GM12892 (cell line): ENCODE data around the gene GSG1L.

Source experiments
- POLR2A ChIP-seq: IDR thresholded peaks from 2 replicates; pipeline ENCODE4 v1.6.1; 2011; ENCODE audit warnings: low read depth, low read length, control low read depth
- POLR2AphosphoS5 ChIP-seq: IDR thresholded peaks from 2 replicates; pipeline ENCODE4 v1.6.1; 2011; ENCODE audit warnings: low read depth, low read length, control low read depth
- TAF1 ChIP-seq: IDR thresholded peaks from 2 replicates; pipeline ENCODE4 v1.6.1; 2011; ENCODE audit warnings: low read depth, mild to moderate bottlenecking, control low read depth, low read length, borderline replicate concordance

- TF ChIP-seq POLR2A (no peak), POLR2AphosphoS5 (no peak), TAF1 (no peak)
Measured at GRCh38 chr16:27767081-27767480, 296.4 kb downstream of the GSG1L start.
